NK-92 (cell line): ENCODE results near the gene TLR10.
"Not testable (repeated sequence)": the region's sequence is repeated elsewhere in the genome, so short reads cannot be mapped to it uniquely, and the experiment has no call there.

Source experiments
- DNase-seq: peaks from one replicate; lab custom pipeline; 2025; ENCODE audit not compliant: unreplicated experiment; lab: John Stamatoyannopoulos, UW

TLR10 gene

GRCh38 chr4:38802561-38803355 is 20.0 kb upstream of the TLR10 start:
- no peak for DNase-seq

- no peak for DNase-seq
Observed at GRCh38 chr4:38800961-38801450, 18.2 kb upstream of the TLR10 start.

- DNase-seq, result no peak
Observed at GRCh38 chr4:38800366-38800765, 17.6 kb upstream of the TLR10 start.

DNA sequence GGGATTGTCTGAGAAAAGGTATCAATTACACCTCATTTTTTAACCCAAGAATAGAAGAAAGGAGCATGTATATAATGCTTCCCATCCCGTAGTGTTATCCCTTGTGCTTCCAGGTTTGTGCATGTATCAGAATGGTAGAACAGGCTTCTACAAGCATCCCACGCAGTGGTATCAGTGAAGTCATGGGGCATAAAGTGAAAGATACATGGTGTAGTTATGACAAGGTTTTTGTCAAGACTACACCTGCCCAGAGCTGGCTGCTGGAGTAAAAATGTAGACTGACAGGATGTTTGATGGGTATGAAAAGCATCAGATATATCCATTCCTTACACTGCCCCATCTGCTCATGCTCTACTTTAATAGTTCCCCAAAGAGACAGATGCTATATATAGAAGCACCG is 12.3 kb upstream of the TLR10 start:
- DNase-seq, result no peak

DNA sequence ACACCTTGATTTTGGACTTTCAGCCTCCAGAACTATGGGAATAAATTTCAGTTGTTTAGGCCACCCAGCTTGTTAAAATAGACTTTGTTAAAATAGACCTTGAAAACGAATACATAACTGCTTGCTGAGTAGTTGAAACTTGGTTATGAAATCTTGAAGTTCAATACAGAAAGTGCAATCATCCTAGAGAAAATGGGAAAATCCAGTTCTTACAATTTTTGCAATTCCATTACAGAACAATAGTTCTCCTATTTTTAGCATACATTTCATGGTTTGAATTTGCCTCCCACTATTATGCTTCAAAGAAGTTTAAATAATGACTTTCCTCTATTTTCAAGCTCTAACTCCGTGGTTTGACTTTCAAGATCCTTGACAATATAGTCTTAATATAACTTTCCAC is 11.3 kb upstream of the TLR10 start:
- no peak for DNase-seq

DNA sequence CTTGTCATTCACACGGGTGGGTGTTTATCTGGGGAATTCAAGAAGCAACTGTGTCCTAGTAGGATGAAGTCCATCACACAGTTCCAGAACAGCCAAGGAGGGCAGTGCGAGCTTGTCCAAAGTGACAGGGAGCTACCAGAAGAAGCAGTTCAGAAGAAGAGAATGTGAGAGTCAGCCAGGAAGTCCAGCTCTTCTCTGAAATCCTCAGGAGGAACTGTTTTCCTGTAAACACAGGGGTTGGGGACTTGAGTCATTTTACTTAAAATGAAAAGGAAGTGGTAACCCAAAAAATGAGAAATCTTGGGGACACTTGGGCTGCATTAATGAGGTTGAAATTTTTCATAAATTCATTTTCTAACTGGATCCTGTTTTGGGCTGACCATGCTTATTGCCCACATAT is 8.2 kb upstream of the TLR10 start:
- DNase-seq, result no peak

DNA sequence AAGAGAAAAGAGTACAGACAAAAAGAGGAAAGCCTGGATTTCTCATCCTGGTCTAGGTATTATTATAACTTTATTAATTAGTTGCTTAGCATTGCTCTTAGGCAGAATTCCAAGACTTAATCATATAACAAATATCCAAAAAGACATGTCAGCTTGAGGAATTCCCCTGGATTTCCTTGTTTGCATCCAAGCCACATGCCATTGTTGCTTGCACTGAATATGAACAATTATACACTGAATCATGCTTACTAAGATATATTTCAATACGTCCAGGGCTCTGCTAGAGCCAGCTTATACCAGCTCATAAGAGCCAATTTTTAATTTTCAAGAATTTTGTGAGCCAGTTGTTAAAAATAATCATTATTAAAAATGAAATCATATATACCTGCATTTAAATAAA is 5.5 kb upstream of the TLR10 start:
- no peak for DNase-seq

DNA sequence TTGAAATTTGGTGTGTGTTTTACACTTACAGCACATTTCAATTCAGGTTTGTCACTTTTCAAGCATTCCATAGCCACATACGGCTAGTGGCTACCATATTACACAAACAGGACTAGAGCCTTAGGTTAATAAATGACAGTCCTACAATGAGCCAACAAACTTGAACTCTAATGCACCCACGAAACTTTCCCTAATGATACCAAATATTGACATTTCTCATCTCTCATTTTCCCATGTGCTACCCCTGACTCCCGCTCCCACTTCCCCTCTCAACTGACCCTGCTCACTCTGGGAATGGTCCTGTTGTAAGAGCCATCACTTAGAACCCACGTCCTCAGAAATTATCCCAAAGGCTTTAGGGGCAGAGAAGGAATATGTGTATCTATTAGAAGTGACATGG is 4.9 kb upstream of the TLR10 start:
- DNase-seq, result no peak

- no peak for DNase-seq
Observed at GRCh38 chr4:38785901-38786402, 3.2 kb upstream of the TLR10 start.

DNA sequence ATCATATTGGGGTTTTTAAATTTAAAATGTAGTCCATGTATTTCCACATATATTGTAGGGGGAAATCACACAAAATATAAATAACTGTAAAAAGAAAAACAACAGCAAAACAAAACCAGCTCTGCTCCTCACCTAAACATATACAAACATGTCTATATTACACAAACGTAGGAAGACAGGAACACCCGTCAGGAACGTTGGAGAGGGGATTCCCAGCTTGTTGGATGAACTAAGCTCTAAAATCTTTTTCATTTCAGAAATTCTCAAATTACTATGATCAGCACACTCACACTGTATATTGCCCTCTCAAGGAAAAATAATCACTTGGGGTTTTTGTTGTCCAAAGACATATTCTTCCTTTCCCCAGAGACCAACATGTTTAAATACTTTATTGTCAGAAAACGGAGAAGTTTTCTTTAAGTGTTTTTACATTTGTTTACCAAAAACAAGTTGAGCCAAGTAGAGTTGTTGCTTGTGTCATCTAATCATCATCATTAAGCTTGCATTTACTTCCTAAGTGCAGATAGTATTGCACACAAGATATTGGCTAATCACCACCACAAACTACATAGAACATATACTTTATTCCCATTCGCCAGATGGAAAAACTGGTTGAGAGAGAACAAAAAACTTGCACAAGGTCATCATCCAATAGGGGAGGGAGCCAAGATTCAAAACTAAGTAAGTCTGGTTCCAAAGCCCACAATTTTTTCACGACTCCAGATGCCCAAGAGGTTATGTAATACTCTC is 2.4 kb upstream of the TLR10 start:
- DNase-seq, result no peak

DNA sequence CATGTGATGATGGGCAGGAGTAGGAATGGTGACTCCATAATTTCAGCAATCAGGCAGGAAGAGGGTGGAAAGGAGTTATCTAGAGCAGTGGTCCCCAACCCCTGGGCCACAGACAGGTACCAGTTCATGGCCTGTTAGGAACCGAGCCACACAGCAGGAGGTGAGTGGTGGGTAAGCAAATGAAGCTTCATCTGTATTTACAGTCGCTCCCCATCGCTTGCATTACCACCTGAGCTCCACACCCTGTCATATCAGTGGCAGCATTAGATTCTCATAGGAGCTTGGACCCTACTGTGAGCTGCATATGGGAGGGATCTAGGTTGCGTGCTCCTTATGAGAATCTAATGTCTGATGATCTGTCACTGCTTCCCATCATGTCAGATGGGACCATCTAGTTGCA is 1.4 kb upstream of the TLR10 start:
- DNase-seq, result no peak

DNA sequence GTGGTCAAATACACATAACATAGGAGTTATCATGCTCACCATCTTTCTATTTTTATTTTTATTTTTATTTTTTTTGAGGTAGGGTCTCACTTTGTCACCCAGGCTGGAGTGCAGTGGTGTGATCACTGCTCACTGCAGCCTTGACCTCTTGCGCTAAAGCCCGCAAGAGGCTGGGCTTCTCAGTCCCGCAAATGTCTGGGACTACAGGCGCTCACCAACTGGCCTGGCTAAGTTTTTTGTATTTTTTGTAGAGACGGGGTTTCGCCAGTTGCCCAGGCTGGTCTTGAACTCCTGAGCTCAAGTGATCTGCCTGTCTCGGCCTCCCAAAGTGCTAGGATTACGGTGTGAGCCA is 295 bp upstream of the TLR10 start:
- no peak for DNase-seq

DNA sequence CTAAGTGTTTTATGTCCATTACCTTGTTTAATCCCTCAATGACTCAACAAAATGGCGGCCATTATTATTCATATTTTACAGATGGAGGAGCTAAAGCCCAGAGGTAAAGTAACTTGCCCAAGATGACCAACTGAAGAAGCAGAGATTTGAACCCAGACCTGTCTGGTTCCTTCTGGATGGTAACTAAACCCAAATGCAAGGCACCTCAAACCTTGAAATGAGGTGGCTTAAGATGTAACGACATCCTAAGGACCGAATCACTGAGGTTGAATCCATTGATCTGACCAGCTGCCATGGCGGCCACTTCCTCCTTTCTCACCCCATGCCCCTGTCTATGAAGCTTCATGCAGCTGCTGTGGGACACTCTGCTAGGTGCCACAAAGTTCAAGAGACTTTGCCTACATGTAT is 932 bp downstream of the TLR10 start:
- no peak for DNase-seq

DNA sequence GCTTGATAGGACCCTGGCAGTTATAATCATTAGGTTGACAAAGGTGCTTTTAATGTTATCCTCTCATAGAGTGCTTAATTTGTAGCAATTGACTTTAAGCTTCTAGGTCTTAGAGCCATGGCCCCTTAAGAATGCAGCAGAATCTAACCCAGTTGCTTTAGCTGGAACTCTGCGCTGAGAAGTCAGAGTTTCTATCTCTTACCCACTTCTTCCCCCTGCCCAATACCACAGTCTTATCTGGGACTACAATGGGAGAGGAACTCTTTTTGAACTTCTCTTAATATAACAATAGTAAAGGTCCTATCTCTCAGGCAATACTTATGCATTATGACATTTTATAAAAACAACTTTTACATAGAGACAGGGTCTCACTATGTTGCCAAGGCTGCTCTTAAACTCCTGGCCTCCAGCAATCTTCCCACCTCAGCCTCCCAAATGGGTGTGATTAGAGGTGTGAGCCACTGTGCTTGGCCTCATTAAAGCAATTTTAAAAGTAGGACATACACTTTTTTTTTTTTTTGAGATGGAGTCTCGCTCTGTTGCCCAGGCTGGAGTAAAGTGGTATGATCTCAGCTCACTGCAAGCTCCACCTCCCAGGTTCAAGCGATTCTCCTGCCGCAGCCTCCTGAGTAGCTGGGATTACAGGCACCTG is 1.8 kb downstream of the TLR10 start:
- no peak for DNase-seq

DNA sequence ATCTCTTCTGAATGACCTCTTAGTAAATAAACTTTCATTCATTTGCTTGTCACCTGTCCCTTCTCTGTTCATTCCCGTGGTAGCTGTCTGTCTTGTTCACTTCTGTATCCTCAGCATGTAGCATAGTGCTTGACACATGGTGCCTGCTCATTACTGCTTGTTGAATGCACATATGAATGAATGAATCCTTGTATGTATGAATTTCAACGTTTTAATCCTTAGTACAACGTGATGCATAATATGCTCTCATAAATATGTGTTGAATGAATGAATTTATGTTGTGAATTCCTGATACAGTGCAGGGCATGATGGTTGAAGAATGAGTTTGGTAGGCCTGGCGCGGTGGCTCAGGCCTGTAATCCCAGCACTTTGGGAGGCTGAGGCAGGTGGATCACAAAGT is 3.0 kb downstream of the TLR10 start:
- no peak for DNase-seq

DNA sequence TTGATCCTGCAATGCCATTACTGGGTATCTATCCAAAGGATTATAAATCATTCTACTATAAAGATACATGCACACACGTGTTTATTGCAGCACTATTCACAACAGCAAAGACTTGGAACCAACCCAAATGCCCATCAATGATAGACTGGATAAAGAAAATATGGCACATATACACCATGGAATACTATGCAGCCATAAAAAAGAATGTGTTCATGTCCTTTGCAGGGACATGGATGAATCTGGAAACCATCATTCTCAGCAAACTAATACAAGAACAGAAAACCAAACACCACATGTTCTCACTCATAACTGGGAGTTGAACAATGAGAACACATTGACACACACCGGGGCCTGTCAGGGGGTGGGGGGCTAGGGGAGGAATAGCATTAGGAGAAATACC is 4.9 kb downstream of the TLR10 start:
- DNase-seq, result not testable (repeated sequence)

DNA sequence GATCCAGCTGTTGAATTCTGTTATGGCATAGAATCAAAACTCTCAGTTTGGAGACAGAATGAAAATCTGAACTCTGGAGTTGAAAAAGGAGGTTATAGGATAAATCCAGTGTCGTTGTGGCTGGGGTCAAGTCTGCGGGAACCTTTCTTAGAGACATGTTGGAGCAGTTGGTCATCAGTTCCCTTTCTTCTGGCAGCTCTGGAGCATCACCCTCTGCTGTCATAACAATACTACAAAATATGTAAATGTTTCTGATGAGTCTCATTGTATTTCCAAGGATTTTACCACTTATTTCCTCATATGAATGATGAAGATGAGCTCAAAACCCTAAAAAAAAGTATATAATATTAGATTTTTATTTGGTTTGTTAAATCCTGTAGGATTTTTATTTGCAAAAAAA is 7.5 kb downstream of the TLR10 start:
- no peak for DNase-seq

DNA sequence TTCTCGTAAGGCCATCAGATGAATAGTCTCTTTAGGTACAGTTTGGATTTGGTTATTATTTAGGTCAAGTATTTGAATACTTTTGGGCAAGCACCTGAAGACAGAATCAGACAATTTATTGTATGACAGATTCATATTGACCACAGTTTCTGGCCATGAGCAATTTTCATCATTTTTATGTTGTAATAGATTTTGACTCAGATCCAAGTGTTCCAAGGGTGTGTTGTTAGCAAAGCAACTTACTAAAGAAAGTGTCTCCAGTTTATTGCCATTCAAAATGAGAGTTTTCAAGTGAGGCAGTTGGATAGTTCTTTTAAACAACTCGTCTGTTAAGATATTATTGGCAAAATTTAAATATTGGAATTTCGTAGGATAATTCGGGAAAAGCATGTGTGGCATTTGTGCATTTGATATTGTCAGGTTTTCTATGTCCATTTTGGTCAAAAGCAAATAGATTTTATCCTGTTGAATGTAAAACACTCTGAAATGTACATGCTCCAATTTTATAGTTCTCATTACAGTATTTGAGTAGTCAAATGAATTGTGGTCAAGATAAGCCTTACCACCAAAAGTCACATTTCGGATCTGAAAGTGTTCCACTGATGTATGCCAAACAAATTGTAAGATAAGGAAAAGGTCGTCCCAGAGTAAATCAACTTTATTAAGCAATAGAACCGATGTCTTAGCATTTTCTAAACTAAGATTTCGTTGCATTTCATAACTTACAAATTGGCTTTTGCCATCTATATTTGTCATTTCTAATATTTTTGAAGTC is 8.4 kb downstream of the TLR10 start:
- DNase-seq, result no peak

DNA sequence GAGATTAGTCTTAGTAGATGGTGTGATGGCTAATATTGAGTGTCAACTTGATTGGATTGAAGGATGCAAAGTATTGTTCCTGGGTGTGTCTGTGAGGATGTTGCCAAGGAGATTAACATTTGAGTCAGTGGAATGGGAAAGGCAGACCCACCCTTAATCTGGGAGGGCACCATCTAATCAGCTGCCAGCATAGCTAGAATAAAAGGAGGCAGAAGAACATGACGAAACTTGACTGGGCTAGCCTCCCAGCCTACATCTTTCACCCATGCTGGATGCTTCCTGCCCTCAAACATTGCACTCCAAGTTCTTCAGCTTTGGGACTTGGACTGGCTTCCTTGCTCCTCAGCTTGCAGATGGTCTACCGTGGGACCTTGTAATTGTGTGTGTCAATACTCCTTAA is 12.5 kb downstream of the TLR10 start:
- DNase-seq, result not testable (repeated sequence)

GRCh38 chr4:38769857-38770256 is 12.9 kb downstream of the TLR10 start:
- DNase-seq, result no peak

DNA sequence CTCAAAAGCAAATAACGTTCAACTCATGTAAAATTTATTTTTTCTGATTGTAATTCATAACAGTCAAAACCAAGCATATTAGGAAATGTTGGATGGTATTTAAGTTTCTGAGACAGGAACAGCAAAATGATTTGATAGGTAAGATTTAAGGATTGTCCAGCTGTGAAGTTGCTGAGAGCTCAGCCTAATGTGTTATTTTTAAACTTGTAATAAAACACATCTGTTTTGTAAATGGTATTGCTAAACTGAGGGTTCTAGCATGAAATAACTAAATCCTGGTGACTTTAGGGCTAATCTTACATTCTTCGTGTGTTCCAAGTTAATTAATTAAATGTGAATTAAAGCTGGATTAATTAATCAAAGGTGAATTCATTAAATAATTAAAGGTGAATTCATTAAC is 13.3 kb downstream of the TLR10 start:
- no peak for DNase-seq
